ENCODE results near the gene MADD. TPM values are rescaled to one million over a fixed set of nuclear protein-coding genes. Genes with fewer than 3 reads are reported as not detected.

The MADD gene
- total and polyA plus RNA-seq, 10 of the 15 experiments (the other 5 are each of a cell fraction or from before 2014, with no cell fraction given), result 0.47 to 35.4 (median 17.6) TPM

DNA sequence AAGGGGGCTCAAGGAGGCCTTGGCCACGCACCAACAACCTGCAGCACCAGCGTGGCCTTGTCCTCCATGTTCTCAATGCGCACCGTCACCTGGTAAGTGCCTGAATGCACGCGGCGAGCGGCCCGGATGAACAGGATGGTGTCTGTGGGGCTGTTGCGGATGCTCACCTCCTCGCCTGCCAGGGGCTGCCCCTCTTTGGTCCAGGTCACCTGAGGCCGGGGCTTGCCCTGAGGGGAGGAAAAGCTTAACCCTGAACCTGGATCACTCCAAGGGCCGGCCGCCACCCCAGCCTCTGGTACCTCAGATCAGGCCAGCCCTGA lies 63.6 kb downstream of the MADD start:
- intact Hi-C loops (cut with micrococcal nuclease; ENCODE audit: unreplicated experiment) (no loop called here), in situ Hi-C loops (cut with MboI) (no loop called here)
- H3K27ac ChIP-seq (ENCODE audit: control insufficient read depth, insufficient read depth), result no peak overlapping the region
- no peaks in the 10 kb centered on the region for H4K20me1 ChIP-seq (ENCODE audit: control insufficient read depth, insufficient read depth)
- ChIA-PET POLR2A (no interaction called here), RAD21 (ENCODE audit: unreplicated experiment) (no interaction called here), CTCF (interaction anchor here (1.2 to 2.1 kb wide), 3 partner anchors 12 to 78 kb away, joined by 3 to 8 read pairs (median 3); no protein-coding TSS in a partner anchor), SMC1A (ENCODE audit: uncharacterized antibody, unreplicated experiment) (interaction anchor here (1.3 kb wide), 1 partner anchor 35 kb away, joined by 3 read pairs; no protein-coding TSS in a partner anchor)
- H3K9ac ChIP-seq (ENCODE audit: control insufficient read depth, insufficient read depth, low read length), result no peak overlapping the region
- no peaks in the 10 kb centered on the region for H3K9me3 ChIP-seq (replicated peaks; ENCODE audit: control insufficient read depth, insufficient read depth, low read length)
- no peaks in the 10 kb centered on the region for H3K27me3 ChIP-seq (replicated peaks in 1 of 2; ENCODE audit: control insufficient read depth in 2 of 2, insufficient read depth in 2 of 2, low read length in 1 of 2)
- peaks cover 5% of the 10 kb centered on the region for H3K4me1 ChIP-seq (ENCODE audit: control insufficient read depth, insufficient read depth, low read length)
- no peak for ATAC-seq
- 87% methylated on average over 14 of the region's 14 CpGs for WGBS (ENCODE audit: insufficient coverage, insufficient replicate concordance, low lambda C conversion rate, missing lambda C conversion rate)
- no peak overlapping the region for H2AFZ ChIP-seq (ENCODE audit: control insufficient read depth, low read depth, low read length)
- H3K4me2 ChIP-seq (ENCODE audit: control insufficient read depth, insufficient read depth), result no peak overlapping the region
- DNase-seq (ENCODE audit: low read depth, low spot score), result no peak
- peaks cover 2 to 3% of the 10 kb centered on the region in 2 experiments for H3K36me3 ChIP-seq (ENCODE audit: control insufficient read depth in 2 of 2, insufficient read depth in 2 of 2, low read length in 1 of 2)
- no peaks in the 10 kb centered on the region for H3K79me2 ChIP-seq (ENCODE audit: control insufficient read depth, insufficient read depth, low read length)
- TF ChIP-seq PAX5 (IDR thresholded peaks at IDR 0.05; ENCODE audit: borderline replicate concordance, low read depth, low read length) (no peak), TCF3 (IDR thresholded peaks at IDR 0.05; ENCODE audit: borderline replicate concordance, insufficient read depth, low read depth, low read length) (no peak), KDM1A (IDR thresholded peaks at IDR 0.05; ENCODE audit: borderline replicate concordance) (no peak), STAT1 (conservative IDR thresholded peaks at IDR 0.05) (no peak), RAD51 (IDR thresholded peaks at IDR 0.05) (no peak), SMC3 (IDR thresholded peaks at IDR 0.05; ENCODE audit: borderline replicate concordance, low read length) (no peak), SP1 (IDR thresholded peaks at IDR 0.05; ENCODE audit: low read depth, low read length) (no peak), MEF2B (IDR thresholded peaks at IDR 0.05; ENCODE audit: partially characterized antibody, poor library complexity, severe bottlenecking) (no peak), CBX3 (IDR thresholded peaks at IDR 0.05; ENCODE audit: borderline replicate concordance, low read depth) (no peak)
- TF ChIP-seq, protein P1, sequence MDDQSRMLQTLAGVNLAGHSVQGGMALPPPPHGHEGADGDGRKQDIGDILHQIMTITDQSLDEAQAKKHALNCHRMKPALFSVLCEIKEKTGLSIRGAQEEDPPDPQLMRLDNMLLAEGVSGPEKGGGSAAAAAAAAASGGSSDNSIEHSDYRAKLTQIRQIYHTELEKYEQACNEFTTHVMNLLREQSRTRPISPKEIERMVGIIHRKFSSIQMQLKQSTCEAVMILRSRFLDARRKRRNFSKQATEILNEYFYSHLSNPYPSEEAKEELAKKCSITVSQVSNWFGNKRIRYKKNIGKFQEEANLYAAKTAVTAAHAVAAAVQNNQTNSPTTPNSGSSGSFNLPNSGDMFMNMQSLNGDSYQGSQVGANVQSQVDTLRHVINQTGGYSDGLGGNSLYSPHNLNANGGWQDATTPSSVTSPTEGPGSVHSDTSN (IDR thresholded peaks at IDR 0.05; ENCODE audit: insufficient replicate concordance, low read depth, low read length), result no peak
- TF ChIP-seq, protein P2, sequence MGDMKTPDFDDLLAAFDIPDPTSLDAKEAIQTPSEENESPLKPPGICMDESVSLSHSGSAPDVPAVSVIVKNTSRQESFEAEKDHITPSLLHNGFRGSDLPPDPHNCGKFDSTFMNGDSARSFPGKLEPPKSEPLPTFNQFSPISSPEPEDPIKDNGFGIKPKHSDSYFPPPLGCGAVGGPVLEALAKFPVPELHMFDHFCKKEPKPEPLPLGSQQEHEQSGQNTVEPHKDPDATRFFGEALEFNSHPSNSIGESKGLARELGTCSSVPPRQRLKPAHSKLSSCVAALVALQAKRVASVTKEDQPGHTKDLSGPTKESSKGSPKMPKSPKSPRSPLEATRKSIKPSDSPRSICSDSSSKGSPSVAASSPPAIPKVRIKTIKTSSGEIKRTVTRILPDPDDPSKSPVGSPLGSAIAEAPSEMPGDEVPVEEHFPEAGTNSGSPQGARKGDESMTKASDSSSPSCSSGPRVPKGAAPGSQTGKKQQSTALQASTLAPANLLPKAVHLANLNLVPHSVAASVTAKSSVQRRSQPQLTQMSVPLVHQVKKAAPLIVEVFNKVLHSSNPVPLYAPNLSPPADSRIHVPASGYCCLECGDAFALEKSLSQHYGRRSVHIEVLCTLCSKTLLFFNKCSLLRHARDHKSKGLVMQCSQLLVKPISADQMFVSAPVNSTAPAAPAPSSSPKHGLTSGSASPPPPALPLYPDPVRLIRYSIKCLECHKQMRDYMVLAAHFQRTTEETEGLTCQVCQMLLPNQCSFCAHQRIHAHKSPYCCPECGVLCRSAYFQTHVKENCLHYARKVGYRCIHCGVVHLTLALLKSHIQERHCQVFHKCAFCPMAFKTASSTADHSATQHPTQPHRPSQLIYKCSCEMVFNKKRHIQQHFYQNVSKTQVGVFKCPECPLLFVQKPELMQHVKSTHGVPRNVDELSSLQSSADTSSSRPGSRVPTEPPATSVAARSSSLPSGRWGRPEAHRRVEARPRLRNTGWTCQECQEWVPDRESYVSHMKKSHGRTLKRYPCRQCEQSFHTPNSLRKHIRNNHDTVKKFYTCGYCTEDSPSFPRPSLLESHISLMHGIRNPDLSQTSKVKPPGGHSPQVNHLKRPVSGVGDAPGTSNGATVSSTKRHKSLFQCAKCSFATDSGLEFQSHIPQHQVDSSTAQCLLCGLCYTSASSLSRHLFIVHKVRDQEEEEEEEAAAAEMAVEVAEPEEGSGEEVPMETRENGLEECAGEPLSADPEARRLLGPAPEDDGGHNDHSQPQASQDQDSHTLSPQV (IDR thresholded peaks at IDR 0.05), result no peak
- FAIRE-seq, result no peak
- H3K4me3 ChIP-seq, result no peak overlapping the region
- BruUV-seq (replicated peaks), result no TSS peak

Data from GM12878 (cell line).